HepG2 (cell line): ENCODE results near the gene CADPS. TPM values are rescaled to one million over a fixed set of nuclear protein-coding genes. Genes with fewer than 3 reads are reported as not detected.

ENCODE experiments used
- ATAC-seq: fragments of 200-7000 bp; cut with Tn5 transposase; 3 replicates; pipeline ENCODE4 v1.9.1; 2020; ENCODE audit warnings: mild to moderate bottlenecking, moderate library complexity
- BruUV-seq: library from RNA; stranded (reverse); fragments of 400-500 nt; replicated peaks from 2 replicates; lab custom pipeline; 2021; lab: Mats Ljungman, UMichigan
- CTCF ChIA-PET: fragments of 300-600 bp; formaldehyde crosslinking; extraction: SDS; loops from one replicate; lab custom pipeline; 2021; ENCODE audit warnings: low total read pairs, inconsistent platforms, low intra/inter-chr PET ratio; lab: Yijun Ruan, JAX
- POLR2A ChIA-PET: fragments of 350-600 bp; sonication (Branson Sonifier 250); formaldehyde crosslinking; loops from one replicate; lab custom pipeline; 2020; ENCODE audit warnings: antibody characterized with exemption, inconsistent platforms; lab: Yijun Ruan, JAX
- DNase-seq: peaks from one replicate; pipeline ENCODE4 v3.0.0-alpha.2; 2015; ENCODE audit warnings: low spot score
- FAIRE-seq: peaks from 3 replicates; lab custom pipeline; 2011; peaks lifted over from hg19 to GRCh38; lab: Jason Lieb, UNC
- H2AFZ ChIP-seq: one replicate; pipeline ENCODE4 v1.6.1; 2011; ENCODE audit warnings: low read length, inconsistent platforms
- H3K27ac ChIP-seq: fragments of 300-600 bp; 3 replicates; pipeline ENCODE4 v1.8.0; 2011; ENCODE audit warnings: mixed run types, mild to moderate bottlenecking, mixed read lengths, low read length, inconsistent platforms; ENCODE audit not compliant: insufficient read depth; ENCODE audit errors: extremely low read length
- H3K27me3 ChIP-seq, 2 experiments: fragments of 200-600 bp in 1 of 2; 2 replicates in 1 of 2; 3 replicates in 1 of 2; pipeline versions ENCODE4 v1.6.0 to v1.8.0; 2011; ENCODE audit warnings: low read length in 2 of 2, mild to moderate bottlenecking in 2 of 2, moderate library complexity in 2 of 2, inconsistent platforms in 1 of 2; ENCODE audit not compliant: insufficient read depth in 2 of 2, control insufficient read depth in 1 of 2
- H3K36me3 ChIP-seq, 2 experiments: fragments of 200-600 bp in 1 of 2; replicated peaks in 1 of 2; 2 replicates in 1 of 2; 3 replicates in 1 of 2; pipeline versions ENCODE4 v1.5.1 to v1.8.0; 2011; ENCODE audit warnings: low read length in 2 of 2, inconsistent platforms in 1 of 2; ENCODE audit not compliant: insufficient read depth in 2 of 2, control insufficient read depth in 1 of 2
- H3K4me1 ChIP-seq: 2 replicates; pipeline ENCODE4 v1.5.1; 2012; ENCODE audit warnings: low read length, inconsistent platforms; ENCODE audit not compliant: insufficient read depth
- H3K4me2 ChIP-seq: 2 replicates; pipeline ENCODE4 v1.6.0; 2011; ENCODE audit warnings: low read depth, low read length, inconsistent platforms
- H3K4me3 ChIP-seq, 3 experiments: fragments of 200-600 bp in 1 of 3; sonication (generic), shearing (Covaris generic) in 1 of 3; replicated peaks in 1 of 3; 2 replicates each; pipeline ENCODE4 v1.5.1; 2011 to 2016; ENCODE audit warnings: low read length in 3 of 3, inconsistent platforms in 2 of 3, low read depth in 2 of 3, mild to moderate bottlenecking in 2 of 3, control low read depth in 1 of 3, mixed read lengths in 1 of 3; ENCODE audit not compliant: insufficient read depth in 1 of 3
- H3K79me2 ChIP-seq: one replicate; pipeline ENCODE4 v1.6.1; 2011; ENCODE audit warnings: low read length, inconsistent platforms; ENCODE audit not compliant: insufficient read depth
- H3K9ac ChIP-seq: 2 replicates; pipeline ENCODE4 v1.6.0; 2011; ENCODE audit warnings: mild to moderate bottlenecking, low read depth, low read length, inconsistent platforms; ENCODE audit not compliant: insufficient read depth
- H3K9me3 ChIP-seq: 2 replicates; pipeline ENCODE4 v1.5.1; 2012; ENCODE audit warnings: mild to moderate bottlenecking, low read length
- H4K20me1 ChIP-seq: 2 replicates; pipeline ENCODE4 v1.6.0; 2011; ENCODE audit warnings: inconsistent platforms, mild to moderate bottlenecking, low read length, moderate library complexity; ENCODE audit not compliant: insufficient read depth
- ADNP ChIP-seq: sonication (generic); formaldehyde crosslinking; IDR thresholded peaks from 2 replicates; pipeline ENCODE4 v1.4.0; 2020; ENCODE audit warnings: missing genetic modification reagents
- AHR ChIP-seq: IDR thresholded peaks from 2 replicates; pipeline ENCODE4 v1.6.1; 2018; ENCODE audit warnings: missing genetic modification reagents, missing compliant biosample characterization
- DMTF1 ChIP-seq: sonication (generic); formaldehyde crosslinking; IDR thresholded peaks from 2 replicates; pipeline ENCODE4 v1.4.0; 2020; ENCODE audit warnings: mild to moderate bottlenecking, missing genetic modification reagents
- HNRNPL ChIP-seq: fragments of 200-400 bp; formaldehyde crosslinking; IDR thresholded peaks from 2 replicates; pipeline ENCODE4 v1.6.1; 2017; ENCODE audit warnings: mild to moderate bottlenecking, low read depth, low read length
- LRRFIP1 ChIP-seq: sonication (generic); formaldehyde crosslinking; conservative IDR thresholded peaks from 2 replicates; pipeline ENCODE4 v1.4.0; 2020; ENCODE audit warnings: missing genetic modification reagents
- MAFK ChIP-seq, 2 experiments: IDR thresholded peaks in 1 of 2; conservative IDR thresholded peaks in 1 of 2; 2 replicates each; pipeline ENCODE4 v1.6.1; 2011; ENCODE audit warnings: improper control_type of control experiment in 2 of 2, low read length in 2 of 2
- NPAS2 ChIP-seq: sonication (generic); formaldehyde crosslinking; IDR thresholded peaks from 2 replicates; pipeline ENCODE4 v1.8.0; 2022; ENCODE audit warnings: mild to moderate bottlenecking, missing genetic modification reagents, borderline replicate concordance
- NR2F2 ChIP-seq: IDR thresholded peaks from 2 replicates; pipeline ENCODE4 v1.6.1; 2012; ENCODE audit warnings: low read depth, inconsistent platforms, borderline replicate concordance
- SKIL ChIP-seq: sonication (generic); formaldehyde crosslinking; IDR thresholded peaks from 2 replicates; pipeline ENCODE4 v1.8.0; 2022; ENCODE audit warnings: missing genetic modification reagents, mild to moderate bottlenecking, moderate library complexity, borderline replicate concordance
- YEATS4 ChIP-seq: sonication (generic); formaldehyde crosslinking; IDR thresholded peaks from 2 replicates; pipeline ENCODE4 v1.4.0; 2020; ENCODE audit warnings: missing genetic modification reagents, borderline replicate concordance
- ZNF180 ChIP-seq: sonication (generic); formaldehyde crosslinking; IDR thresholded peaks from 2 replicates; pipeline ENCODE4 v1.4.0; 2020; ENCODE audit warnings: low read depth, missing genetic modification reagents, borderline replicate concordance
- ZNF3 ChIP-seq: IDR thresholded peaks from 2 replicates; pipeline ENCODE4 v1.7.0; 2017; ENCODE audit warnings: inconsistent platforms
- ZNF441 ChIP-seq: sonication (generic); formaldehyde crosslinking; IDR thresholded peaks from 2 replicates; pipeline ENCODE4 v1.7.0; 2021; ENCODE audit warnings: missing genetic modification reagents, borderline replicate concordance
- ZNF460 ChIP-seq: sonication (generic); formaldehyde crosslinking; IDR thresholded peaks from 2 replicates; pipeline ENCODE4 v1.5.1; 2020; ENCODE audit warnings: missing genetic modification reagents, mild to moderate bottlenecking, borderline replicate concordance
- ZNF574 ChIP-seq: sonication (generic); formaldehyde crosslinking; IDR thresholded peaks from 2 replicates; pipeline ENCODE4 v1.4.0; 2020; ENCODE audit warnings: missing genetic modification reagents
- ZNF788 ChIP-seq: sonication (generic); formaldehyde crosslinking; IDR thresholded peaks from 2 replicates; pipeline ENCODE4 v1.5.0; 2020; ENCODE audit warnings: mild to moderate bottlenecking, missing genetic modification reagents, borderline replicate concordance
- WGBS: methylation state at CpG from one replicate; pipeline ENCODE4 v1.1.6; 2017; ENCODE audit warnings: low lambda C conversion rate; 5-methylcytosine and 5-hydroxymethylcytosine counted together
- in situ Hi-C: cut with HindIII; loops from 2 replicates; pipeline ENCODE4 v1.10.0; 2017; ENCODE audit warnings: low pct_unique_long_range_greater_than_20kb; ENCODE audit not compliant: extremely low pct_ligation_motif_present
- intact Hi-C: fragments of 100-400 bp; cut with micrococcal nuclease; formaldehyde crosslinking; loops from one replicate; pipeline ENCODE4 v1.10.0; 2022; ENCODE audit not compliant: unreplicated experiment
- polyA plus RNA-seq, 8 experiments: library from polyadenylated mRNA; depleted of rRNA in 3 of 8; stranded (reverse) in 7 of 8; unstranded in 1 of 8; fragments of >200 nt; fragmentation: Illumina TruSeq in 4 of 8; extraction: Trizol in 4 of 8; gene quantifications; 2 replicates each; pipeline versions ENCODE4 v1.2.1 to v1.2.3, GENCODE V29; 2011 to 2016; ENCODE audit warnings: low read depth in 4 of 8, missing spikeins in 1 of 8, mixed read lengths in 1 of 8; ENCODE audit not compliant: insufficient read depth in 1 of 8
- total RNA-seq, 5 experiments: library from RNA; depleted of rRNA; stranded (reverse); fragments of >200 nt; fragmentation: Illumina TruSeq; extraction: Trizol; gene quantifications; 2 replicates each; pipeline ENCODE4 v1.2.3, GENCODE V29; 2016; ENCODE audit warnings: low read depth in 1 of 5

CADPS gene
- total and polyA plus RNA-seq, 2 of the 13 experiments (the other 11 are each of a cell fraction or from before 2014, with no cell fraction given), result not detected

GRCh38 chr3:62761711-62762110 is 113.5 kb downstream of the CADPS start:
- H3K4me3 ChIP-seq, result no peak overlapping the region
- no peak for TF ChIP-seq SKIL (CRISPR knock-in tag)
- TF ChIP-seq MAFK (conservative IDR thresholded peaks at IDR 0.05 in 1 of 2, IDR thresholded peaks at IDR 0.05 in 1 of 2; ENCODE audit: low read length in 2 of 2), result no peak
- no peak for TF ChIP-seq AHR (CRISPR knock-in tag)
- TF ChIP-seq ZNF460 (CRISPR knock-in tag), result no peak
- TF ChIP-seq ADNP, result no peak
- no peak for TF ChIP-seq NR2F2
- no peak for TF ChIP-seq ZNF441
- no peak for TF ChIP-seq YEATS4 (CRISPR knock-in tag)
- no peak for TF ChIP-seq NPAS2 (CRISPR knock-in tag)
- no peak for TF ChIP-seq ZNF574 (CRISPR knock-in tag)
- TF ChIP-seq HNRNPL, result no peak
- TF ChIP-seq LRRFIP1 (CRISPR knock-in tag), result no peak
- TF ChIP-seq ZNF788 (CRISPR knock-in tag), result no peak
- TF ChIP-seq ZNF180 (CRISPR knock-in tag), result no peak
- TF ChIP-seq ZNF3 (CRISPR knock-in tag), result no peak
- TF ChIP-seq DMTF1 (CRISPR knock-in tag), result no peak

More at GRCh38 chr3:62761711-62762110, 113.5 kb downstream of the CADPS start:
- Histone ChIP-seq H4K20me1 (no peaks in the 10 kb centered on the region), H3K4me2 (no peak overlapping the region), H3K27ac (no peak overlapping the region), H3K9me3 (no peaks in the 10 kb centered on the region), H3K9ac (no peak overlapping the region), H2AFZ (no peak overlapping the region), H3K4me1 (no peaks in the 10 kb centered on the region), H3K79me2 (no peaks in the 10 kb centered on the region), H3K27me3 (no peaks in the 10 kb centered on the region; a peak in 1 of 5 replicates), H3K36me3 (no peaks in the 10 kb centered on the region)
- ChIA-PET CTCF (no interaction called here), POLR2A (no interaction called here)
- ATAC-seq, result no peak
- intact Hi-C loops (no loop called here), in situ Hi-C loops (no loop called here)
- 0% methylated on average over 1 of the region's 1 CpG for WGBS
- FAIRE-seq, result no peak
- no peak for DNase-seq
- no TSS peak for BruUV-seq
